Stimulated activated CD4-positive, alpha-beta T cell treated with anti-CD3 and anti-CD28 coated beads, TNF-alpha, amount 100 ng/mL, for 24 hours (primary cell): ENCODE measurements around the gene GJA4.

Source experiments
- DNase-seq, 3 experiments: peaks; one replicate each; pipeline ENCODE4 v3.0.0-alpha.2; 2020; ENCODE audit warnings: low read depth in 3 of 3

GJA4 gene

DNA sequence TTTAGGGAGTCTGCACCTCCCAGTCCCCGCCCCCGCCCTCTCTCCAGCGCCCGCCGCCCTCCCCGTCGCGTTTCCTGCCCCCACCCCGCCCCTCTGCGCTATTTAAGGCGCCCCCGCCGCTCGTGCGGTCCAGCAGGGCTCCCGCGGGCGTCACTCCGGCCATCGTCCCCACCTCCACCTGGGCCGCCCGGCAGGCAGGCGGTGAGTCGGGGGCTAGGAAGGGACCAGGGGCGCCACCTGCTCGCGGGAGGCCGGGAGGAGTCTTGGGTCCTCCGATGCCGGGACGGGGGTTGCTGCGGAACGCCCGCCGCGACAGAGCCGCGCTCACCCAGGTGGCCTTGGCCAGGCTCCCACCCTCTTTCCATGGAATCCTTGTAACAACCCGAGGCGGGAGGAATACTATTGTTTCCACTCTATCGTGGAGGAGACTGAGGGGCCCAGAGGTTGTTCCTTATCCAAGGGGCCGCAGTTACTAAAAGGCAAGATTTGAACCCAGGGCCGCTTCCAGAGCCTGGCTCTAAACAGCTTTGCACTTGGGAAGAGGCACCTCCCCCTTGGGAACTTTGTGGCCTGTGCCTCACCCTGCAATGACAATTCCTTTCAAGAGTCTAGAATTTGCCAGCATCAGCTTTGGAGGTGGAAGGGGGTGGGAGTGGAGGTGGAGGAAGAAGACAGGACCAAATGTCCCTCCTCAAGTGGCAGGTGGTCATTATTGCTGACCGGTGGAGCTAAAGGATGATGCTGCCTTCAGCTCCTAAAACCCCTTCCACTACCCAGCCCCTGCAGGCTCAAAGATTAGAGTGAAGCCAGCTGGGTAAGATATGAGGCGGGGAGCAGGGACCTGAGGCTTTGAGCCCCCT, at the start of gene GJA4:
TSS of gene GJA4 (plus strand) at position 132 of the 860 bp plus-strand sequence. CDS start 1,215 bp downstream, outside the sequence.
- no peak for DNase-seq

DNA sequence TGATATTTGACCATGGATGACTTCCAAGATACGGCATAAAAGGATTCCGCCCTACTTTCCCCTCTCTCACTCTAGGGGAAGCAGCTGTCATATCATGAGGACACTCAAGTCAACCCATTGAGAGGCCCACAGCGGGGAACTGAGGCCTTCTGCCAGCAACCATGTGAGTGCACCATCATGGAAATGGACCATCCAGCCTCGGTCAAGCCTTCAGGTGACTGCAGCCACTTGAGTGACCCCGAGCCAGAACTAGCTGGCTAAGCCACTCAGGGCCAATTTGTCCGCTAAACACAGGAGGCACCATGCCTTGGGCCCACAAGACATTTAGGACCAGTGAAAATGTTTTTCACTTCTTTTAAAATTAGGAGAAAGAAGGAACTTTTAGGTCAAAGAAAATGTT, 49.0 kb upstream of the GJA4 start:
- DNase-seq: no peak

- no peak for DNase-seq
Observed at GRCh38 chr1:34744851-34745250, 47.9 kb upstream of the GJA4 start.

DNA sequence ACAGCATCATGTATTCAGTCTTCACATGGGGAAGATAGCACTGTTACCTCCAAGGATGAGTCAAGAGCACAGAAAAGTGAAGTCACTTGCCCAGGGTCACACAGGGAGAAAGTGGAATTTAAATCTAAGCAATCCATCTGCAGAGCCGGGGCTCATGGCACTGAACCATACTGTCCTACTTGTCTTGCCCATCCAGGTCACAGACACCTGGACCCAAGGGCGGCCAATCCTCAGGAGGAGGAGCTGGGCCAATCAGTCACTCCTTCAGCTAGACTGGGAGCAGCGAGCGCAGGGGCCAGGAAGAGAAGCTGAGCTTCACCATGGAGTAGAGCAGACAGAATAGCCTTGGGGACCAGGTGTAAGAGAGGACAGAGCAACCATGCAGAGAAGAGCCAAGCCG, 47.1 kb upstream of the GJA4 start:
- DNase-seq: no peak

- DNase-seq: no peak
Observed at GRCh38 chr1:34746101-34746500, 46.7 kb upstream of the GJA4 start.

DNA sequence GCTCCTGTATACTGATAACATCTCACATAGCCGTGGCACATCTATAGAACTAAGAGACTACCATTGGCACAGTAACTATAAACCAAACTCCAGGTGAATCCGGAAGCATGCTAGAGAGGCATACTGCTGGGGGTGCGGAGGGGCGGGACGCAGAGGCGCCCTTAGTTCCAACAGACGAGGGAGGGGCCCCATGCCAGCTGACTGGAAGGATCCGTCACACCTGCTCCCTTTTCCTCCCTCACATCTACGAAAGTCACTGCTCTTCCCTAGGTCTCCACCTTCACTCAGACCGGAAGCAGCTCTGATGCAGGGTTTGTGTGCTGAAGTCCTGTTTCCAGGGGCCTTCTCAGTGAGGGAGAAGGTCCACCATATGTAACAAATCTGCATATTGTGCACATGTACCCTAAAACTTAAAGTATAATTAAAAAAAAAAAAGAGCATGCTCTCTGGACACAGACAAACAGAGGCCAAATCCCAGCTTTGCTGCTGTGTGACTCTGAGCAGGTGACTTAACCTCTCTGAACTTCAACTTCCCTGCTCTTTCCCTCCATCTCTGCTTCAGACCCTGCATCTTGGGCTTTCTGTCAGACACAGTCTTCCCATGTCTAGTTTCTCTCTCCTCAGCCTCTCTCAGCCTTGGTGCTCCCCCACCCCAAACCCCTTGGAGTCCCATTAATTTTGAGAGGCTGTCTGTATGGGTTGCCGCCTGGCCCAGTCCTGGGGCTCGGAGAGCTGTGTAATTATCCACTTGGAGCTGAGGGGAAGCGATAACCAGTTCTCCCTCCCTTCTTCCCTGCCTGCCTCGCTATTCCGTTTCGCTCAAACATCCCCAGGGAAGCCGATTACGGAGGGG, 45.8 kb upstream of the GJA4 start:
- no peak for DNase-seq

DNA sequence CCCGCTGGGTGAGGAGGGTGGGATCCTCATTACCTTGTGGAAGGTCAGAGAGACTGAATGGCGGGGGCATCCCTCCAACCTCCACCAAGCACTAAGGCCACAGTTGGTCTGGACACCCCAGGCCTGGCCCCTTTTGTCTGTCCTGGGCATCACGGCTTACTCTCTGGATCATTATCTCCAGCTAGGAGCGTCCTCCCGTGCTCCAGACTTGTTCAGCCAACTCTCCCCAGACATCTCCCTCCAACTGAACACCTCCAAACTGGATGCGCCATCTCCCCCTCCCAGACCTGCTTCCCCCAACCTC, 45.2 kb upstream of the GJA4 start:
- DNase-seq: no peak

DNA sequence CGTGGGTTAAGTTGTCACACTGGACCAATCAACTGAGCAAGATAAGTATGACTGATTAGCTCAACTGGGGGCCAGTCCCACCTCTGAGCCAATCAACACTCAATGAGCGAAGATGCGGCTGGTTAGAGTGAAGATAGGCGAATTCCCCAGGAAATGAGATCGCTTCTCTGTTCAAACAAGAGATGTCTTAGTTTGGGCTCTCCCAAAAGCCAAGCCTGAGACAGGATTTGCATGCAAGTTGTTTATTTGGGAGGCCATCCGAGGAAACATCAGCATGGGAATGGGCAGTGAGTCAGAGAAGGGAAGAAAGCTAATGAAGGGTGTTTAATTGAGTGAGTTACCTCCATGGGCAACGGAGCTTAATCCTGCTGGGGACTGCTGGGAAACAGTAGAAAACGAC, 42.8 kb upstream of the GJA4 start:
- DNase-seq: no peak

DNA sequence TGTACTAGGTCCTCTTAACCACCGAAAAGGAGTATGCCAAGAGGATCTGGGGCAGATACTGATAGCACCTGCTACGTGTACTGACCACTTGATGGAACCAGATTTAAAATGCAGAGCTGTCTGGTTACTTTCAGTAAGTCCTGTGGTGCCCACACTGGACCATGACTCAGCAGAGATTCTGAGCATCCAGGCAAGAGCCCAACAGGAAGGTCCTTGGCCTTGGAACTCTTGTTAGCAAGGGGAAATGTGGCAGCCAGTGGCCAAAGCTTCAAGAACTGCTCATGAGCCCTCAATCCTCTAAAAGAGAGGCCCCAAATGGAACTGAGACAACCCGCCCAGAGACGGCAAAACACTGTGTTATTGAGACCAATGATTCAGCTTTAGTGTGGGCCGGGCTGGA, 42.2 kb upstream of the GJA4 start:
- no peak for DNase-seq

GRCh38 chr1:34753163-34753562, 39.6 kb upstream of the GJA4 start:
- no peak for DNase-seq

DNA sequence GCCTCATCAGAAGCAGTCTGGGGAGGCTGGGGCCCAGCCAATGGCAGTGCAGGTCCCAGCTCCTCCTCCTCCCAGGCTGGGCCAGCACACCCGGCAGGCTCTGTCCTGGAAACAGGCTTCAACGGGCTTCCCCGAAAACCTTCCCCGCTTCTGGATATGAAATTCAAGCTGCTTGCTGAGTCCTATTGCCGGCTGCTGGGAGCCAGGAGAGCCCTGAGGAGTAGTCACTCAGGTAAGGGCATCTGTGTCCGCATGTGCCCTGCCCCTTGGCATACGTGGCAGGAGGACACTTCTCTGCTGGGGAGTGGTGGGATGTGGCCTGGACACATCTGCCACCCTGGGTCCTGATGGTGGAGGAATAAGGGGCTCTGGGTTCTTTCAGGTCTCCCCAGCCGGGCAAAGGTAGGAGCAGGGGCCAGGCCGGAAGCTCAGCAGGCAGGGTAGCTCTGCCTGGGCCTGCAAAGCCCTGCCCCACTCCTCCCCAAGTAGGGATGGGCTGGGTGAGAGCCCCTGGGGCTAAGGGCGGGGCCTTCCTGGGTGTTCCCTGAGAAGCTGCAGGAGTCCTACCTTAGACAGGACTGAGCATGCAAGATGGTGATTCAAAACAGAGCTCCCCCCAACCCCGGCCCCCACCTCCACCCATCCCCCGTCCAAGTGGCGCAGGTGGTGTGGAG, 37.7 kb upstream of the GJA4 start, which contains the start of gene GJB5:
TSS of gene GJB5 (plus strand) at position 84 of the 674 bp plus-strand sequence. CDS start 2,284 bp downstream, outside the sequence.
- DNase-seq: no peak

- no peak for DNase-seq
Observed at GRCh38 chr1:34755961-34756360, 36.8 kb upstream of the GJA4 start.

DNA sequence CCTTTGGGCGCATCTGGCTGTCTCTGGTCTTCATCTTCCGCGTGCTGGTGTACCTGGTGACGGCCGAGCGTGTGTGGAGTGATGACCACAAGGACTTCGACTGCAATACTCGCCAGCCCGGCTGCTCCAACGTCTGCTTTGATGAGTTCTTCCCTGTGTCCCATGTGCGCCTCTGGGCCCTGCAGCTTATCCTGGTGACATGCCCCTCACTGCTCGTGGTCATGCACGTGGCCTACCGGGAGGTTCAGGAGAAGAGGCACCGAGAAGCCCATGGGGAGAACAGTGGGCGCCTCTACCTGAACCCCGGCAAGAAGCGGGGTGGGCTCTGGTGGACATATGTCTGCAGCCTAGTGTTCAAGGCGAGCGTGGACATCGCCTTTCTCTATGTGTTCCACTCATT, 35.4 kb upstream of the GJA4 start:
- DNase-seq: no peak

- DNase-seq: no peak
Observed at GRCh38 chr1:34758751-34759150, 34.0 kb upstream of the GJA4 start.

DNA sequence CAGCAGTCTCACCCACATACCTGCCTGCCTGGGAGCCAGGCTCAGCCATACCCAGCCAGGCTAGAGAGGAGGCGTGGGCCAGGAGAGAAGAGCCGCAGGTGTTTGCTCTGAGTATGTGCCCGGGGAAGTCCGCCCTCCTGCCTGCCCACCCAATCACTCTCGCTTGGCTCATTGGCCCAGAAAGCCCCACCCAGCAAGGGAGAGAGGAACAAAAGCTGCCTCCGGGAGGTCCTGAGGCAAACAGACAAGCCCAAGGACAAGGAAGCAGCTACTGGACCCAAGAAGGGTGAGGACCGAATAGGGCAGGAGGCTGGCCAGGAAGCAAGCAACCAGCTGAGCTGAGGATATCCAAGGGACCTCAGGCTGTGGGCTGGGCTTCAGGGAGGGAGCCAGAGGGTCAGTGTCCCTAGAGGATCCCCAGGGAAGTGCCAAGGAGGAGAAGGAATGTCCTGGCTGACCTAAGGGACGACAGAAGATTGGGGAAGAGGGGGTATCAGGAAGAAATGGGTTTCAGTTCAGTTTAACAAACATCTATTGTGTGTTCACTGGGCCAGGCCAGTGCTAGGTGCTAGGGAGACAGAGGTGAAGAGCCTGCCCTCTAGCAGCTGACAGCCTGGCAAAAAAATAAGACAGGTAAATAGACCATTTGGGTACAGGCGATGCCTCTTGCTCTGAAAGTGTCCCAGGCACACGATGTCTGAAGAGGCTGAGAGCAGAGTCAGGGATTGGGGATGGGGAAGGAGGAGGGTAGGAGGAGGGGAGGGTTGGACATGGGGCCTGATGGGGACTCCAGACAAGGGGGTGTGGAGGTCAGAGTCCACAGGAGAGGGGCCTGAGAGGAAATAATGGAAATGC, 33.1 kb upstream of the GJA4 start, which contains the start of gene GJB4:
TSS of gene GJB4 (plus strand) at position 238 of the 855 bp plus-strand sequence. CDS start 1,515 bp downstream, outside the sequence.
- DNase-seq: no peak

GRCh38 chr1:34761176-34761761, 31.5 kb upstream of the GJA4 start:
- no peak for DNase-seq

GRCh38 chr1:34761776-34762307, 31.0 kb upstream of the GJA4 start:
- DNase-seq: no peak

GRCh38 chr1:34762474-34763141, 30.2 kb upstream of the GJA4 start:
- no peak for DNase-seq

DNA sequence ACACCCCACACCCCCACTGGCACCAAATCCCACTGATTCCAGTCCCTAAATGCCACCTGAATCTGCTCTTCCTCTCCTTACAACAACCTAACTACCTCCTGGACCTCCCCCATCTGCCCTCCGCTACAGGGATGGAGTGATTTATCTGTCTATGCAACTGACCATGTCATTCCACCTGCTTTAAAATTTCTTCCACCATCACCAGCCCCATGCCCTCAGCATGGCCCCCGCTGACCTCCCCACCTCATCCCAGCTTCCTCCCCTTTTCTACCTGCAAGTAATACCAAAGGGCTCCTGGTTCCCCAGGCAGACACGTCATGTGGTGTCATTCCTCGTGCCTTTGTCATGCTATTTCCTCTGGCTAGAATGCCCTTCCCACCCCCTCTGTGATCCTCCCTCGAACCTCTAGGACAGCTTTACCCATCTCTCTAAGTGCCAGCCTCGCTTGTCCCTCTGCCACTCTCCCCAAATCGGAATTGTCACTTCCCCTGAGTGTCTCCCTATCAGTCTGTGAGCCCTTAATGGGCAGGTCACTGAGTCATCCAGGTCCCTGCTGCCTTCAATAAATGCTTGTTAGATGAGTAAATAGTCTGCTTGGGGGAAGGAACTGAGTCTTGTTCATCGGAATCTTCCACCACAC, 29.5 kb upstream of the GJA4 start:
- DNase-seq: no peak

DNA sequence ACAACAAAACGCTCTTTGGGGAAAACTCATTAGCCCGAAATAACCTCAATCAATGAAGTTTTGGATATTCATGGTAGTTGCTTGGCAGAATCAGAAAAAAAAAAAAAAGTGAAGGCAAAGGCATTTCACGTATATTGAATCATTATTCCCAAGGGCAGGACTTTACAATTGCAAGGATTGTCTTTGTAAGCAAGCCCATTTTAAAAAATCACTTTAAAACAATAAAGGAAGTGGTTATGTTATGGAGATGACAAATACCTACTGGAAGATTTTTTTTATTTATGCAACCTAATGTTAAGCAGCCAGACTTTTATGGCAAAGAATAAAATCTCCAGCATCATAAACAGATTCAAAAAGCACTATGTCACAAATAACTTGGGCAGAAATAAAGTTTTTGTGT, 23.9 kb upstream of the GJA4 start:
- DNase-seq: no peak
